ENCODE measurements around the gene CCDC3. TPM values are rescaled to one million over a fixed set of nuclear protein-coding genes. Genes with fewer than 3 reads are reported as not detected.
A peak's percentile ranks its signal among the peaks of the same experiment; 100 is the strongest.

CCDC3 gene
- total RNA-seq, 1 donor from 2014 or later: 0.09 TPM

GRCh38 chr10:12915637-12916168 lies 85.8 kb downstream of the CCDC3 start:
- Mint-ChIP-seq H3K27ac (no peak overlapping the region), H3K4me3 (no peak overlapping the region), H3K36me3 (ENCODE audit: low read depth) (no peaks in the 10 kb centered on the region), H3K27me3 (peaks cover 13% of the 10 kb centered on the region), H3K4me1 (no peaks in the 10 kb centered on the region), H3K9me3 (peaks cover 7% of the 10 kb centered on the region)
- DNase-seq: no peak
- intact Hi-C loops (cut with micrococcal nuclease): no loop called here

- Mint-ChIP-seq H3K9me3 (peaks cover 7% of the 10 kb centered on the region), H3K4me3 (no peak overlapping the region), H3K27me3 (peaks cover 13% of the 10 kb centered on the region), H3K36me3 (ENCODE audit: low read depth) (no peaks in the 10 kb centered on the region), H3K4me1 (no peaks in the 10 kb centered on the region), H3K27ac (no peak overlapping the region)
- DNase-seq: no peak
- intact Hi-C loops (cut with micrococcal nuclease): no loop called here
These were observed 87.4 kb downstream of the CCDC3 start for GRCh38 chr10:12914111-12914510.

GRCh38 chr10:12911795-12912194 lies 89.7 kb downstream of the CCDC3 start:
- no peak overlapping the region for H3K4me3 Mint-ChIP-seq

GRCh38 chr10:12910835-12911234 lies 90.7 kb downstream of the CCDC3 start:
- Mint-ChIP-seq H3K9me3 (peaks cover 7% of the 10 kb centered on the region), H3K4me1 (no peaks in the 10 kb centered on the region), H3K4me3 (no peak overlapping the region), H3K27me3 (peaks cover 14% of the 10 kb centered on the region), H3K27ac (no peak overlapping the region), H3K36me3 (ENCODE audit: low read depth) (no peaks in the 10 kb centered on the region)
- intact Hi-C loops (cut with micrococcal nuclease): no loop called here
- DNase-seq: no peak

More at GRCh38 chr10:12911795-12912194, 89.7 kb downstream of the CCDC3 start:
- DNase-seq: no peak
- Mint-ChIP-seq H3K27me3 (peaks cover 14% of the 10 kb centered on the region), H3K4me1 (no peaks in the 10 kb centered on the region), H3K9me3 (peaks cover 7% of the 10 kb centered on the region), H3K27ac (no peak overlapping the region), H3K36me3 (ENCODE audit: low read depth) (no peaks in the 10 kb centered on the region)
- intact Hi-C loops (cut with micrococcal nuclease): no loop called here

- H3K27me3 Mint-ChIP-seq: peaks cover 11% of the 10 kb centered on the region
- no peak for DNase-seq
- no peak overlapping the region for H3K4me3 Mint-ChIP-seq
- H3K4me1 Mint-ChIP-seq: no peaks in the 10 kb centered on the region
- H3K27ac Mint-ChIP-seq: no peak overlapping the region
- intact Hi-C loops (cut with micrococcal nuclease): no loop called here
- H3K36me3 Mint-ChIP-seq (ENCODE audit: low read depth): no peaks in the 10 kb centered on the region
- peaks cover 7% of the 10 kb centered on the region for H3K9me3 Mint-ChIP-seq
These were observed 91.7 kb downstream of the CCDC3 start for GRCh38 chr10:12909836-12910185.

GRCh38 chr10:12909182-12909835 lies 92.2 kb downstream of the CCDC3 start:
- intact Hi-C loops (cut with micrococcal nuclease): no loop called here

GRCh38 chr10:12908773-12909172 lies 92.7 kb downstream of the CCDC3 start:
- Mint-ChIP-seq H3K27ac (no peak overlapping the region), H3K36me3 (ENCODE audit: low read depth) (no peaks in the 10 kb centered on the region), H3K27me3 (peaks cover 4% of the 10 kb centered on the region), H3K4me3 (no peak overlapping the region), H3K9me3 (peaks cover 7% of the 10 kb centered on the region), H3K4me1 (no peaks in the 10 kb centered on the region)
- intact Hi-C loops (cut with micrococcal nuclease): no loop called here
- DNase-seq: no peak

More at GRCh38 chr10:12909182-12909835, 92.2 kb downstream of the CCDC3 start:
- Mint-ChIP-seq H3K4me1 (no peaks in the 10 kb centered on the region), H3K4me3 (no peak overlapping the region), H3K27ac (no peak overlapping the region), H3K27me3 (peaks cover 8% of the 10 kb centered on the region), H3K9me3 (peaks cover 7% of the 10 kb centered on the region), H3K36me3 (ENCODE audit: low read depth) (no peaks in the 10 kb centered on the region)
- DNase-seq: no peak

- no peaks in the 10 kb centered on the region for H3K36me3 Mint-ChIP-seq (ENCODE audit: low read depth)
- no peak for DNase-seq
- no peak overlapping the region for H3K4me3 Mint-ChIP-seq
- H3K27ac Mint-ChIP-seq: no peak overlapping the region
- H3K27me3 Mint-ChIP-seq: peaks cover 3% of the 10 kb centered on the region
- peaks cover 6% of the 10 kb centered on the region for H3K9me3 Mint-ChIP-seq
- intact Hi-C loops (cut with micrococcal nuclease): no loop called here
- no peaks in the 10 kb centered on the region for H3K4me1 Mint-ChIP-seq
These were observed 93.9 kb downstream of the CCDC3 start for GRCh38 chr10:12907656-12908055.

- peaks cover 2% of the 10 kb centered on the region for H3K27me3 Mint-ChIP-seq
These were observed 95.4 kb downstream of the CCDC3 start for GRCh38 chr10:12906051-12906541.

GRCh38 chr10:12905067-12905466 lies 96.4 kb downstream of the CCDC3 start:
- H3K4me1 Mint-ChIP-seq: peaks cover 1% of the 10 kb centered on the region
- no peak overlapping the region for H3K27ac Mint-ChIP-seq
- intact Hi-C loops (cut with micrococcal nuclease): no loop called here
- H3K4me3 Mint-ChIP-seq: no peak overlapping the region
- H3K27me3 Mint-ChIP-seq: peaks cover 2% of the 10 kb centered on the region
- H3K9me3 Mint-ChIP-seq: no peaks in the 10 kb centered on the region
- no peak for DNase-seq
- no peaks in the 10 kb centered on the region for H3K36me3 Mint-ChIP-seq (ENCODE audit: low read depth)

More at GRCh38 chr10:12906051-12906541, 95.4 kb downstream of the CCDC3 start:
- no peaks in the 10 kb centered on the region for H3K36me3 Mint-ChIP-seq (ENCODE audit: low read depth)
- H3K4me1 Mint-ChIP-seq: peaks cover 1% of the 10 kb centered on the region
- intact Hi-C loops (cut with micrococcal nuclease): no loop called here
- H3K9me3 Mint-ChIP-seq: no peaks in the 10 kb centered on the region
- H3K27ac Mint-ChIP-seq: no peak overlapping the region
- no peak overlapping the region for H3K4me3 Mint-ChIP-seq
- no peak for DNase-seq

- Mint-ChIP-seq H3K27me3 (no peaks in the 10 kb centered on the region), H3K4me3 (no peak overlapping the region), H3K9me3 (no peaks in the 10 kb centered on the region), H3K4me1 (peaks cover 1% of the 10 kb centered on the region), H3K36me3 (ENCODE audit: low read depth) (no peaks in the 10 kb centered on the region), H3K27ac (no peak overlapping the region)
- no peak for DNase-seq
- intact Hi-C loops (cut with micrococcal nuclease): loop anchor here (5.0 kb wide), 2 partner anchors 196 to 641 kb away; no protein-coding TSS in a partner anchor
These were observed 98.6 kb downstream of the CCDC3 start for GRCh38 chr10:12902851-12903358.

- H3K27ac Mint-ChIP-seq: no peak overlapping the region
These were observed 99.4 kb downstream of the CCDC3 start for GRCh38 chr10:12902135-12902572.

GRCh38 chr10:12899546-12899945 lies 102.0 kb downstream of the CCDC3 start:
- H3K27me3 Mint-ChIP-seq: no peaks in the 10 kb centered on the region
- no peaks in the 10 kb centered on the region for H3K36me3 Mint-ChIP-seq (ENCODE audit: low read depth)
- no peak overlapping the region for H3K4me3 Mint-ChIP-seq
- DNase-seq: no peak
- no peak overlapping the region for H3K27ac Mint-ChIP-seq
- peaks cover 1% of the 10 kb centered on the region for H3K4me1 Mint-ChIP-seq
- intact Hi-C loops (cut with micrococcal nuclease): no loop called here
- no peaks in the 10 kb centered on the region for H3K9me3 Mint-ChIP-seq

More at GRCh38 chr10:12902135-12902572, 99.4 kb downstream of the CCDC3 start:
- Mint-ChIP-seq H3K9me3 (no peaks in the 10 kb centered on the region), H3K36me3 (ENCODE audit: low read depth) (no peaks in the 10 kb centered on the region), H3K4me1 (peaks cover 1% of the 10 kb centered on the region), H3K4me3 (no peak overlapping the region), H3K27me3 (no peaks in the 10 kb centered on the region)
- intact Hi-C loops (cut with micrococcal nuclease): loop anchor here (5.0 kb wide), 2 partner anchors 195 to 640 kb away; no protein-coding TSS in a partner anchor
- DNase-seq: peak; percentile 81

GRCh38 chr10:12898271-12898670 lies 103.2 kb downstream of the CCDC3 start:
- intact Hi-C loops (cut with micrococcal nuclease): no loop called here
- Mint-ChIP-seq H3K36me3 (ENCODE audit: low read depth) (no peaks in the 10 kb centered on the region), H3K4me3 (no peak overlapping the region), H3K4me1 (peaks cover 1% of the 10 kb centered on the region), H3K27me3 (peaks cover 2% of the 10 kb centered on the region), H3K27ac (no peak overlapping the region), H3K9me3 (no peaks in the 10 kb centered on the region)
- DNase-seq: no peak
